K562 (cell line): Measurements from ENCODE around the gene MBNL2. TPM values are rescaled to one million over a fixed set of nuclear protein-coding genes. Genes with fewer than 3 reads are reported as not detected.

Experiments
- CBX3 ChIP-seq, 2 experiments: IDR thresholded peaks; 1 replicate in 1 of 2; 2 replicates in 1 of 2; pipeline ENCODE4 v1.6.1; 2012; ENCODE audit warnings: inconsistent platforms in 2 of 2, low read length in 2 of 2, borderline replicate concordance in 1 of 2, control low read depth in 1 of 2
- CREM ChIP-seq: IDR thresholded peaks from 2 replicates; pipeline ENCODE4 v1.6.1; 2014; ENCODE audit warnings: antibody characterized with exemption, low read depth
- HDAC2 ChIP-seq: fragments of 450-650 bp; IDR thresholded peaks from 2 replicates; pipeline ENCODE4 v1.6.1; 2016; ENCODE audit warnings: mild to moderate bottlenecking
- MXI1 ChIP-seq: IDR thresholded peaks from 2 replicates; pipeline ENCODE4 v1.6.1; 2011; ENCODE audit warnings: low read depth, mild to moderate bottlenecking, improper control_type of control experiment, low read length
- NR2C1 ChIP-seq, 2 experiments: fragments of 450-650 bp; IDR thresholded peaks; 2 replicates each; pipeline ENCODE4 v1.6.1; 2017; ENCODE audit warnings: mild to moderate bottlenecking in 2 of 2, antibody characterized with exemption in 1 of 2, inconsistent platforms in 1 of 2, missing compliant biosample characterization in 1 of 2, missing genetic modification characterization in 1 of 2
- SMARCA5 ChIP-seq: fragments of 450-650 bp; IDR thresholded peaks from 2 replicates; pipeline ENCODE4 v1.6.1; 2016
- SNIP1 ChIP-seq: fragments of 450-650 bp; IDR thresholded peaks from 2 replicates; pipeline ENCODE4 v1.7.1; 2017; ENCODE audit warnings: low read depth, mild to moderate bottlenecking
- STAT5A ChIP-seq: IDR thresholded peaks from 2 replicates; pipeline ENCODE4 v1.6.1; 2012; ENCODE audit warnings: low read length, inconsistent platforms, borderline replicate concordance
- ZFX ChIP-seq: sonication (generic); formaldehyde crosslinking; IDR thresholded peaks from 2 replicates; pipeline ENCODE4 v1.8.0; 2022; ENCODE audit warnings: mild to moderate bottlenecking, missing genetic modification reagents, moderate library complexity
- ZNF408 ChIP-seq: fragments of 250-450 bp; sonication (Bioruptor Pico); IDR thresholded peaks from 2 replicates; pipeline ENCODE4 v1.4.0; 2020; ENCODE audit warnings: low read depth, mild to moderate bottlenecking, moderate library complexity
- polyA plus RNA-seq, 8 experiments: library from polyadenylated mRNA; depleted of rRNA in 4 of 8; stranded (reverse) in 5 of 8; unstranded in 3 of 8; fragments of >200 nt; fragmentation: Nextera tagmentation in 2 of 8; fragmentation: Illumina TruSeq in 1 of 8; extraction: Ambion mirVana in 2 of 8; extraction: Trizol in 1 of 8; gene quantifications; 2 replicates each; pipeline versions ENCODE4 v1.2.1 to v1.2.3, GENCODE V29; 2011 to 2014; ENCODE audit warnings: inconsistent platforms in 1 of 8, missing spikeins in 1 of 8
- total RNA-seq, 7 experiments: library from RNA; depleted of rRNA in 6 of 7; stranded (reverse); fragments of >200 nt in 6 of 7; fragmentation: Illumina TruSeq in 2 of 7; extraction: Trizol in 2 of 7; gene quantifications; 2 replicates each; pipeline versions ENCODE4 v1.2.1 to v1.2.3, GENCODE V29; 2011 to 2021; ENCODE audit warnings: low replicate concordance in 1 of 7
- TF ChIP-seq, protein P1 (sequence below): fragments of 450-650 bp; formaldehyde crosslinking; conservative IDR thresholded peaks from 2 replicates; pipeline ENCODE4 v1.4.0; 2022; ENCODE audit warnings: mild to moderate bottlenecking, missing genetic modification characterization
- TF ChIP-seq, protein P2 (sequence below): fragments of 250-450 bp; sonication (Bioruptor Pico); IDR thresholded peaks from 2 replicates; pipeline ENCODE4 v1.5.0; 2021; ENCODE audit warnings: mild to moderate bottlenecking, moderate library complexity
- TF ChIP-seq, protein P3 (sequence below): fragments of 200-600 bp; sonication (generic); IDR thresholded peaks from one replicate; pipeline ENCODE4 v1.6.1; 2012; ENCODE audit warnings: mild to moderate bottlenecking, low read depth, low read length, inconsistent platforms

Gene MBNL2
- total and polyA plus RNA-seq, 9 of the 15 experiments (the other 6 are each of a cell fraction or from before 2014, with no cell fraction given), result 7.0 to 24.8 (median 13.8) TPM

DNA sequence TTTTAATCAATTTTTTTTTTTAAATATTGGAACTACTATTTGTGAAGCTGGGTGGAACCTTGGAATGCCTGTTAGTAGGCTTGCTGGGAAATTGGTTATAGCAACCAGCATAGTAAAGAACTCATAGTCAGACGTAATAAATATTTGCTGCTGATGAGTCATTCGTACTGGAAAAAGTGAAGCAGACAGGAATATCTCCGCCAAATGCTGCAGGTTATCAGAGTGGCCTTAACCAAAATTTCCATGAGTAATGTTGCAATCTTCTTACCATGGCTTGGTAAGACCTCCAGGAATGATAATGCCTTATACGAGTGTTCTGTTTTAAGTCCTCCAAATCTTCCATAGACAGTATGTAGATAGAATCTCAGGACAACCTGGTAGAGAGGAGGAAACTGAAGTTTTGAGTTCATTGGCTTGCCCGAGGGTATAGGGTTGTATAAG lies 34.2 kb downstream of the MBNL2 start (continued):
- TF ChIP-seq, protein P1, sequence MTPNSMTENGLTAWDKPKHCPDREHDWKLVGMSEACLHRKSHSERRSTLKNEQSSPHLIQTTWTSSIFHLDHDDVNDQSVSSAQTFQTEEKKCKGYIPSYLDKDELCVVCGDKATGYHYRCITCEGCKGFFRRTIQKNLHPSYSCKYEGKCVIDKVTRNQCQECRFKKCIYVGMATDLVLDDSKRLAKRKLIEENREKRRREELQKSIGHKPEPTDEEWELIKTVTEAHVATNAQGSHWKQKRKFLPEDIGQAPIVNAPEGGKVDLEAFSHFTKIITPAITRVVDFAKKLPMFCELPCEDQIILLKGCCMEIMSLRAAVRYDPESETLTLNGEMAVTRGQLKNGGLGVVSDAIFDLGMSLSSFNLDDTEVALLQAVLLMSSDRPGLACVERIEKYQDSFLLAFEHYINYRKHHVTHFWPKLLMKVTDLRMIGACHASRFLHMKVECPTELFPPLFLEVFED, result no peak
- TF ChIP-seq, protein P2, sequence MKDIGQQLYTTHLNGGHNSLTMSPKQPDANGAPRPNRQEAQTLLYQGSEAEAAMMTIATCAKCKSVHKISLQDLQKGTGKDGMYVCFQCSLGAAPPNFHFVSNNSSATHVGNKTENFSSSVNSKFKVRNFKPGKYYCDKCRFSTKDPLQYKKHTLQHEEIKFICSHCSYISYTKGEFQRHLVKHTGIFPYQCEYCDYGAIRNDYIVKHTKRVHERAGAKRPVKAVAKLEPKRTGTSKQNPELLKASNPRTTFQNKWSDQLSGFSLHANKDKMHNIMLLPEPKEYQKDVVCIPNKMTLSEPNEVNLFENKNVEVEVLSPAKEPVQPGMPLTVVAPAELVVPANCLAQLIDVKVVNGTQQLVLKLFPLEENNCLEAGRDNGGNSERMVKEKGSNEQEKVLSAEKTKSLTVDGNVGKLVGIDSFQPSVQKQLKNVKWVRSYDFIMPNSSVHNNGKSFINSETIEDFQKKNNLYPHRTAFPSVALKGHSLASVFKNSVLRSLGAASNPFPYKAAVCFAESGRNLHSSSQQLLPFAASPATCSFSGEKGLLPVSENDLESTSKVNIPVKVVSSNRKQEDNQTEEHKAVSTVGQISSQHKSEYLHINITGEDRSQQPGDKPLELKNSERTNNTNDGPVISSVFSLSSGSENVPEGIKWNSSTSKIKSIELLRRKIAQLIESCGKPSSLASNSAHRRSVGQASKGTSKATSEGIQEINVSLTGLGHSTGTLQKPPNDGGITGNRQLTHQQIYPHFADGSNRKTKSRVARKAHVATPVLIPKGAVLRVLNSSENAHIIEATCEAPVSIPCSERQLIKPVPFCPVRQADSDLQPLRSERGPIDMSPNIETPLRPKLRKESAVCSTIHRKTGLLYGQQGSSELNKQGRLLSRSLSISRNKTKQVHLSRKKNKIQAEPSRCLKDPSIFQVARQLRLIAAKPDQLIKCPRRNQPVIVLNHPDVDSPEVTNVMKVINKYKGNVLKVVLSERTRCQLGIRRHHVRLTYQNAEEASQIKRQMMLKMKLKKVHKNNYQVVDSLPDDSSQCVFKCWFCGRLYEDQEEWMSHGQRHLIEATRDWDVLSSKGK (CRISPR knock-in tag), result no peak
- no peak for TF ChIP-seq ZNF408
- TF ChIP-seq NR2C1 (IDR thresholded peaks at IDR 0.05), result no peak
- 0 out of 2 replicates have a peak, but pooled peaks have one; percentile 38 for TF ChIP-seq NR2C1 (tag; IDR thresholded peaks at IDR 0.05)
- no peak for TF ChIP-seq SMARCA5
- no peak for TF ChIP-seq MXI1
- no peak for TF ChIP-seq SNIP1
- TF ChIP-seq STAT5A, result peak; percentile 51; the same call in 1 of the 2 replicates
- TF ChIP-seq, protein P3, sequence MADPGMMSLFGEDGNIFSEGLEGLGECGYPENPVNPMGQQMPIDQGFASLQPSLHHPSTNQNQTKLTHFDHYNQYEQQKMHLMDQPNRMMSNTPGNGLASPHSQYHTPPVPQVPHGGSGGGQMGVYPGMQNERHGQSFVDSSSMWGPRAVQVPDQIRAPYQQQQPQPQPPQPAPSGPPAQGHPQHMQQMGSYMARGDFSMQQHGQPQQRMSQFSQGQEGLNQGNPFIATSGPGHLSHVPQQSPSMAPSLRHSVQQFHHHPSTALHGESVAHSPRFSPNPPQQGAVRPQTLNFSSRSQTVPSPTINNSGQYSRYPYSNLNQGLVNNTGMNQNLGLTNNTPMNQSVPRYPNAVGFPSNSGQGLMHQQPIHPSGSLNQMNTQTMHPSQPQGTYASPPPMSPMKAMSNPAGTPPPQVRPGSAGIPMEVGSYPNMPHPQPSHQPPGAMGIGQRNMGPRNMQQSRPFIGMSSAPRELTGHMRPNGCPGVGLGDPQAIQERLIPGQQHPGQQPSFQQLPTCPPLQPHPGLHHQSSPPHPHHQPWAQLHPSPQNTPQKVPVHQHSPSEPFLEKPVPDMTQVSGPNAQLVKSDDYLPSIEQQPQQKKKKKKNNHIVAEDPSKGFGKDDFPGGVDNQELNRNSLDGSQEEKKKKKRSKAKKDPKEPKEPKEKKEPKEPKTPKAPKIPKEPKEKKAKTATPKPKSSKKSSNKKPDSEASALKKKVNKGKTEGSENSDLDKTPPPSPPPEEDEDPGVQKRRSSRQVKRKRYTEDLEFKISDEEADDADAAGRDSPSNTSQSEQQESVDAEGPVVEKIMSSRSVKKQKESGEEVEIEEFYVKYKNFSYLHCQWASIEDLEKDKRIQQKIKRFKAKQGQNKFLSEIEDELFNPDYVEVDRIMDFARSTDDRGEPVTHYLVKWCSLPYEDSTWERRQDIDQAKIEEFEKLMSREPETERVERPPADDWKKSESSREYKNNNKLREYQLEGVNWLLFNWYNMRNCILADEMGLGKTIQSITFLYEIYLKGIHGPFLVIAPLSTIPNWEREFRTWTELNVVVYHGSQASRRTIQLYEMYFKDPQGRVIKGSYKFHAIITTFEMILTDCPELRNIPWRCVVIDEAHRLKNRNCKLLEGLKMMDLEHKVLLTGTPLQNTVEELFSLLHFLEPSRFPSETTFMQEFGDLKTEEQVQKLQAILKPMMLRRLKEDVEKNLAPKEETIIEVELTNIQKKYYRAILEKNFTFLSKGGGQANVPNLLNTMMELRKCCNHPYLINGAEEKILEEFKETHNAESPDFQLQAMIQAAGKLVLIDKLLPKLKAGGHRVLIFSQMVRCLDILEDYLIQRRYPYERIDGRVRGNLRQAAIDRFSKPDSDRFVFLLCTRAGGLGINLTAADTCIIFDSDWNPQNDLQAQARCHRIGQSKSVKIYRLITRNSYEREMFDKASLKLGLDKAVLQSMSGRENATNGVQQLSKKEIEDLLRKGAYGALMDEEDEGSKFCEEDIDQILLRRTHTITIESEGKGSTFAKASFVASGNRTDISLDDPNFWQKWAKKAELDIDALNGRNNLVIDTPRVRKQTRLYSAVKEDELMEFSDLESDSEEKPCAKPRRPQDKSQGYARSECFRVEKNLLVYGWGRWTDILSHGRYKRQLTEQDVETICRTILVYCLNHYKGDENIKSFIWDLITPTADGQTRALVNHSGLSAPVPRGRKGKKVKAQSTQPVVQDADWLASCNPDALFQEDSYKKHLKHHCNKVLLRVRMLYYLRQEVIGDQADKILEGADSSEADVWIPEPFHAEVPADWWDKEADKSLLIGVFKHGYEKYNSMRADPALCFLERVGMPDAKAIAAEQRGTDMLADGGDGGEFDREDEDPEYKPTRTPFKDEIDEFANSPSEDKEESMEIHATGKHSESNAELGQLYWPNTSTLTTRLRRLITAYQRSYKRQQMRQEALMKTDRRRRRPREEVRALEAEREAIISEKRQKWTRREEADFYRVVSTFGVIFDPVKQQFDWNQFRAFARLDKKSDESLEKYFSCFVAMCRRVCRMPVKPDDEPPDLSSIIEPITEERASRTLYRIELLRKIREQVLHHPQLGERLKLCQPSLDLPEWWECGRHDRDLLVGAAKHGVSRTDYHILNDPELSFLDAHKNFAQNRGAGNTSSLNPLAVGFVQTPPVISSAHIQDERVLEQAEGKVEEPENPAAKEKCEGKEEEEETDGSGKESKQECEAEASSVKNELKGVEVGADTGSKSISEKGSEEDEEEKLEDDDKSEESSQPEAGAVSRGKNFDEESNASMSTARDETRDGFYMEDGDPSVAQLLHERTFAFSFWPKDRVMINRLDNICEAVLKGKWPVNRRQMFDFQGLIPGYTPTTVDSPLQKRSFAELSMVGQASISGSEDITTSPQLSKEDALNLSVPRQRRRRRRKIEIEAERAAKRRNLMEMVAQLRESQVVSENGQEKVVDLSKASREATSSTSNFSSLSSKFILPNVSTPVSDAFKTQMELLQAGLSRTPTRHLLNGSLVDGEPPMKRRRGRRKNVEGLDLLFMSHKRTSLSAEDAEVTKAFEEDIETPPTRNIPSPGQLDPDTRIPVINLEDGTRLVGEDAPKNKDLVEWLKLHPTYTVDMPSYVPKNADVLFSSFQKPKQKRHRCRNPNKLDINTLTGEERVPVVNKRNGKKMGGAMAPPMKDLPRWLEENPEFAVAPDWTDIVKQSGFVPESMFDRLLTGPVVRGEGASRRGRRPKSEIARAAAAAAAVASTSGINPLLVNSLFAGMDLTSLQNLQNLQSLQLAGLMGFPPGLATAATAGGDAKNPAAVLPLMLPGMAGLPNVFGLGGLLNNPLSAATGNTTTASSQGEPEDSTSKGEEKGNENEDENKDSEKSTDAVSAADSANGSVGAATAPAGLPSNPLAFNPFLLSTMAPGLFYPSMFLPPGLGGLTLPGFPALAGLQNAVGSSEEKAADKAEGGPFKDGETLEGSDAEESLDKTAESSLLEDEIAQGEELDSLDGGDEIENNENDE, result no peak
- 0 out of 2 replicates have a peak, but pooled peaks have one; percentile 21 for TF ChIP-seq HDAC2
- TF ChIP-seq CREM, result 0 out of 2 replicates have a peak, but pooled peaks have one; percentile 19
- TF ChIP-seq ZFX (CRISPR knock-in tag), result no peak
- TF ChIP-seq CBX3 (IDR thresholded peaks at IDR 0.05; ENCODE audit: borderline replicate concordance in 1 of 2, low read length in 2 of 2), result no peak
